ENCODE measurements around the gene CHD1.
A peak's percentile ranks its signal among the peaks of the same experiment; 100 is the strongest.
"Not testable (repeated sequence)": the region's sequence is repeated elsewhere in the genome, so short reads cannot be mapped to it uniquely, and the experiment has no call there.

The CHD1 gene

GRCh38 chr5:98928873-98929709, at the start of gene CHD1:
CHD1 (minus strand) TSS chr5:98929007; CDS start chr5:98926386, 2,621 bp downstream.
- peak; percentile 95 for DNase-seq (ENCODE audit: low read depth)

GRCh38 chr5:98978528-98978927, 49.7 kb upstream of the CHD1 start:
- DNase-seq (ENCODE audit: low read depth), result no peak

GRCh38 chr5:98977723-98978122, 48.9 kb upstream of the CHD1 start:
- no peak for DNase-seq (ENCODE audit: low read depth)

- DNase-seq (ENCODE audit: low read depth), result no peak
Measured at GRCh38 chr5:98975682-98976407, 47.0 kb upstream of the CHD1 start.

- DNase-seq (ENCODE audit: low read depth), result no peak
Measured at GRCh38 chr5:98975223-98975622, 46.4 kb upstream of the CHD1 start.

- DNase-seq (ENCODE audit: low read depth), result no peak
Measured at GRCh38 chr5:98969400-98969799, 40.6 kb upstream of the CHD1 start.

- no peak for DNase-seq (ENCODE audit: low read depth)
Measured at GRCh38 chr5:98968056-98968564, 39.3 kb upstream of the CHD1 start.

- no peak for DNase-seq (ENCODE audit: low read depth)
Measured at GRCh38 chr5:98965226-98965625, 36.4 kb upstream of the CHD1 start.

GRCh38 chr5:98964621-98965020, 35.8 kb upstream of the CHD1 start:
- DNase-seq (ENCODE audit: low read depth), result no peak

- no peak for DNase-seq (ENCODE audit: low read depth)
Measured at GRCh38 chr5:98963019-98963418, 34.2 kb upstream of the CHD1 start.

GRCh38 chr5:98962587-98962986, 33.8 kb upstream of the CHD1 start:
- DNase-seq (ENCODE audit: low read depth), result no peak

- DNase-seq (ENCODE audit: low read depth), result no peak
Measured at GRCh38 chr5:98961665-98962344, 33.0 kb upstream of the CHD1 start.

GRCh38 chr5:98957307-98957706, 28.5 kb upstream of the CHD1 start:
- no peak for DNase-seq (ENCODE audit: low read depth)

- not testable (repeated sequence) for DNase-seq (ENCODE audit: low read depth)
Measured at GRCh38 chr5:98955888-98956287, 27.1 kb upstream of the CHD1 start.

- DNase-seq (ENCODE audit: low read depth), result not testable (repeated sequence)
Measured at GRCh38 chr5:98955471-98955870, 26.7 kb upstream of the CHD1 start.

GRCh38 chr5:98954392-98955028, 25.7 kb upstream of the CHD1 start:
- DNase-seq (ENCODE audit: low read depth), result no peak

- no peak for DNase-seq (ENCODE audit: low read depth)
Measured at GRCh38 chr5:98942847-98943246, 14.0 kb upstream of the CHD1 start.

- DNase-seq (ENCODE audit: low read depth), result no peak
Measured at GRCh38 chr5:98941131-98941883, 12.5 kb upstream of the CHD1 start.

GRCh38 chr5:98940581-98940980, 11.8 kb upstream of the CHD1 start:
- DNase-seq (ENCODE audit: low read depth), result no peak

- DNase-seq (ENCODE audit: low read depth), result no peak
Measured at GRCh38 chr5:98938464-98938863, 9.7 kb upstream of the CHD1 start.

All from fibroblast of the conjunctiva (primary cell).